Esophagus squamous epithelium (tissue), 5 donors: ENCODE results near the gene NF2. TPM values are rescaled to one million over a fixed set of nuclear protein-coding genes. Genes with fewer than 3 reads are reported as not detected.

Experiments
- DNase-seq: peaks from one replicate; lab custom pipeline; 2025; lab: John Stamatoyannopoulos, UW
- H3K27ac ChIP-seq, 4 donors: fragments of 200-600 bp; sonication (generic); one replicate each; pipeline ENCODE4 v1.5.1; 2016 to 2019; ENCODE audit warnings: mild to moderate bottlenecking in 1 of 4
- H3K27me3 ChIP-seq, 4 donors: fragments of 200-600 bp; sonication (generic); 1 replicate in 3 of 4; 2 replicates in 1 of 4; pipeline versions ENCODE4 v1.5.1 to v1.6.0; 2017 to 2021; ENCODE audit warnings: antibody characterized with exemption in 1 of 4
- H3K36me3 ChIP-seq, 3 donors: fragments of 200-600 bp; sonication (generic); one replicate each; pipeline ENCODE4 v1.5.1; 2016 to 2019
- H3K4me1 ChIP-seq, 3 donors: fragments of 200-600 bp; sonication (generic); one replicate each; pipeline ENCODE4 v1.5.1; 2017 to 2019
- H3K4me3 ChIP-seq, 4 donors: fragments of 200-600 bp; sonication (generic); 1 replicate in 3 of 4; 2 replicates in 1 of 4; pipeline ENCODE4 v1.5.1; 2016 to 2019; ENCODE audit warnings: mild to moderate bottlenecking in 2 of 4, moderate library complexity in 1 of 4
- H3K9me3 ChIP-seq, 3 donors: fragments of 200-600 bp; sonication (generic); one replicate each; pipeline ENCODE4 v1.5.1; 2016 to 2019
- POLR2A ChIP-seq, 4 donors: fragments of 450-650 bp; IDR thresholded peaks; one replicate each; pipeline ENCODE4 v1.6.1; 2017; ENCODE audit warnings: antibody characterized with exemption in 4 of 4, mild to moderate bottlenecking in 4 of 4, moderate library complexity in 3 of 4
- WGBS, 2 donors: methylation state at CpG; one replicate each; pipeline ENCODE4 v1.1.5; 2018; 5-methylcytosine and 5-hydroxymethylcytosine counted together
- intact Hi-C: fragments of 100-400 bp; cut with DNase I; formaldehyde crosslinking; loops from one replicate; pipeline ENCODE4 v1.15.0; 2022
- total RNA-seq, 4 donors: library from RNA; depleted of rRNA; stranded (reverse); fragments of >200 nt; gene quantifications; one replicate each; pipeline ENCODE4 v1.1.0, GENCODE V29; 2016
- TF ChIP-seq, protein P1 (sequence below), 6 experiments: fragments of 450-650 bp in 4 of 6; fragments of 200-600 bp in 2 of 6; sonication (generic) in 2 of 6; IDR thresholded peaks; one replicate each; pipeline ENCODE4 v1.5.1; 2016 to 2019; ENCODE audit warnings: antibody characterized with exemption in 6 of 6, mild to moderate bottlenecking in 4 of 6, moderate library complexity in 4 of 6
- donor health status: DM: yes; HTN: yes; CAD: no.

Gene NF2
- total RNA-seq, 4 donors from 2014 or later: 25.8 to 45.3 (median 34.1) TPM

DNA sequence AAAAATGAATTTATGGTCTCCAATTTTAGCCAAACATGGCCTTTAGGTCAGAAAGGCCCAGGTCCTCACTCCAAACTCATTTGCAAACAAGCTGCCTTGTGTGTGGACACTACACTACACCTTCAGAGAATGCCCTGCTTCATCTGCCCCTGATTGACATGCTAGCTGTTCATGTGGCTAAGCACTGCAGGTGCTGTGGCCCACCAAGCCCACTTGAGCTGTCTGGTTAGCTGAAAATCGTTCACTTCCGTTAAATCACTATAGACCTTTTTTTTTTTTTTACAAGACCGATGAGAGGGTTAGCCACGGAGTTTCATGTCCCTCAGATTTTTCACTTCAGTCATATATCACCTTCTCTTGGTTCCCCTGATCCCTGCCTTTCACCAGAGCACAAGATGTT, 39.3 kb downstream of the NF2 start:
- no peak for DNase-seq
- Histone ChIP-seq H3K27ac (no peak overlapping the region), H3K36me3 (peaks cover 0 to 80% (median 0%) of the 10 kb centered on the region in 3 donors), H3K4me3 (no peak overlapping the region), H3K4me1 (peaks cover 0 to under 1% (median 0%) of the 10 kb centered on the region in 3 donors), H3K9me3 (no peaks in the 10 kb centered on the region), H3K27me3 (no peaks in the 10 kb centered on the region)
- WGBS, 2 donors: 82 to 83% methylated on average over 4 of the region's 4 CpGs
- TF ChIP-seq, protein P1, sequence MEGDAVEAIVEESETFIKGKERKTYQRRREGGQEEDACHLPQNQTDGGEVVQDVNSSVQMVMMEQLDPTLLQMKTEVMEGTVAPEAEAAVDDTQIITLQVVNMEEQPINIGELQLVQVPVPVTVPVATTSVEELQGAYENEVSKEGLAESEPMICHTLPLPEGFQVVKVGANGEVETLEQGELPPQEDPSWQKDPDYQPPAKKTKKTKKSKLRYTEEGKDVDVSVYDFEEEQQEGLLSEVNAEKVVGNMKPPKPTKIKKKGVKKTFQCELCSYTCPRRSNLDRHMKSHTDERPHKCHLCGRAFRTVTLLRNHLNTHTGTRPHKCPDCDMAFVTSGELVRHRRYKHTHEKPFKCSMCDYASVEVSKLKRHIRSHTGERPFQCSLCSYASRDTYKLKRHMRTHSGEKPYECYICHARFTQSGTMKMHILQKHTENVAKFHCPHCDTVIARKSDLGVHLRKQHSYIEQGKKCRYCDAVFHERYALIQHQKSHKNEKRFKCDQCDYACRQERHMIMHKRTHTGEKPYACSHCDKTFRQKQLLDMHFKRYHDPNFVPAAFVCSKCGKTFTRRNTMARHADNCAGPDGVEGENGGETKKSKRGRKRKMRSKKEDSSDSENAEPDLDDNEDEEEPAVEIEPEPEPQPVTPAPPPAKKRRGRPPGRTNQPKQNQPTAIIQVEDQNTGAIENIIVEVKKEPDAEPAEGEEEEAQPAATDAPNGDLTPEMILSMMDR (IDR thresholded peaks at IDR 0.05): no peak
- intact Hi-C loops: no loop called here

DNA sequence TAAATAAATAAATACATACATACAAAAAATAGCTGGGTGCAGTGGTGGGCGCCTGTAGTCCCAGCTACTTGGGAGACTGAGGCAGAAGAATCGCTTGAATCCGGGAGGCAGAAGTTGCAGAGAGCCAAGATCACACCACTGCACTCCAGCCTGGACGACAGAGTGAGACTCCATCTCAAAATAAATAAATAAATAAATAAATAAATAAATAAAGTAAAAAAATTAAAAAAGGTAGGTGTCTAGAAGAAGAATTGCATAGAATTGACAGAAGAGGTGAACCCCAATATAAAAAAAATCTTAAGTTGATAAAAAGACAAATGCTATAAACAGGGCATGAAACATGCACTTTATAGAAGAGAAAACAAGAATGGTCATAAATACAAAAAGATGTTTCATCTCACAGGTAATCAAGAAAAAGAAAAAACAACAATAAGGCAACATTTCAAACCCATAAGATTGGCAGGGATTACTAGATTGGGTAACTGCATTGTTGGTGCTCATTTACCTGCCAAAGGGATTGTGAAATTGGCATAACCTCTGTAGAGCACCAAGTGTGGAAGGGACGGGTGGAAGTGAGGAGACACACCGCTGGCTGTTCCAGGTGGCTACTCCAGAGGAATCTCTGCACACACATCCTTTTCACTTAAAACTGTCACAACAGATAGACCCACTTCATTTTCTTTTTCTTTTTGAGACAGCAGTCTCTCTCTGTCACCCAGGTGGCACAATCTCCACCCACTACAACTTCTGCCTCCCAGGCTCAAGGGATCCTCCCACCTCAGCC, 44.7 kb downstream of the NF2 start:
- intact Hi-C loops: no loop called here
- Histone ChIP-seq H3K4me1 (peaks cover 0 to 15% (median 0%) of the 10 kb centered on the region in 3 donors), H3K9me3 (no peaks in the 10 kb centered on the region), H3K27me3 (no peaks in the 10 kb centered on the region), H3K27ac (no peak overlapping the region), H3K4me3 (no peak overlapping the region), H3K36me3 (peaks cover 0 to 32% (median 0%) of the 10 kb centered on the region in 3 donors)
- TF ChIP-seq, protein P1 (IDR thresholded peaks at IDR 0.05): no peak
- no peak for TF ChIP-seq POLR2A (IDR thresholded peaks at IDR 0.05)
- DNase-seq: no peak
- WGBS, 2 donors: 72 to 78% methylated on average over 6 of the region's 6 CpGs

DNA sequence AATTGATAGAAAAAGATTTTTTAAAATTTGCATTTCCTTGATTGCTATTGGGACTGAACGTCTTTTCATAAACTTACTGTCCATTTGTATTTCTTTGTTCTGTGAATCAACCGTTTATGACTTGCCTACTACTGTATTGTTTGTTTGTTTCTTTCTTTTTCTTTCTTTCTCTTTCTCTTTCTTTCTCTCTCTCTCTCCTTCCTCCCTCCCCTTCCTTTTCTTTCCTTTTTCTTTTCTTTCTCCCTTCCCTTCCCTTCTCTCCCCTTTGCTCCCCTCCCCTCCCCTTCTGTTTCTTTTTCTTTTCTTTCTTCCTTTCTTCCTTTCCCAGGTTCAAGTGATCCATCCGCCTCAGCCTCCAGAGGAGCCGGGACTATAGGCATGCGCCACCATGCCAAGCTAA, 46.9 kb downstream of the NF2 start:
- 75 to 78% methylated on average over 3 to 5 of the region's 5 CpGs for WGBS, 2 donors
- intact Hi-C loops: no loop called here
- no peaks in the 10 kb centered on the region for H3K9me3 ChIP-seq
- no peak for TF ChIP-seq POLR2A (IDR thresholded peaks at IDR 0.05)
- TF ChIP-seq, protein P1 (IDR thresholded peaks at IDR 0.05): no peak
- no peak for DNase-seq
- no peak overlapping the region for H3K27ac ChIP-seq
- H3K4me3 ChIP-seq: no peak overlapping the region
- H3K27me3 ChIP-seq: no peaks in the 10 kb centered on the region
- peaks cover 0 to 15% (median 0%) of the 10 kb centered on the region in 3 donors for H3K4me1 ChIP-seq
- peaks cover 0 to 27% (median 0%) of the 10 kb centered on the region in 3 donors for H3K36me3 ChIP-seq

DNA sequence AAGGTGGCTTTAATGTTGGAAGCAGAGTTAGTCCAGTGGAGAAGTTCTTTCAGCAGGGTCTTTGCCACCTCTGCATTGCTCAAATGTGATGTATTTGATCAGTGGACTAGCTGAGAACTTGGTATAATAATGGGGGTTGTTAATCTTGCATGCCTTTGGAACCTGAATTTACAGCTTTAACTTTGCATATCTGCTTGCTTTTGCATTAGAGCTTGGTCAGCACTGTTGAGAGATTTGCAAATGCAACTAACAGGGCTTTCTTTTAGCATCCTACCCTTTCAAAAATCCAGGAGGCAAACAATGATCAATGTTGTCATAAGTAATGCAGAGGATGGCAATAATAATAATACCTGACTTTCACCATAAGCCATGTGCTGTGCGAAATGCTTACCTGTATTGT, 48.2 kb downstream of the NF2 start:
- TF ChIP-seq POLR2A (IDR thresholded peaks at IDR 0.05): no peak
- TF ChIP-seq, protein P1 (IDR thresholded peaks at IDR 0.05): no peak
- DNase-seq: no peak
- Histone ChIP-seq H3K4me3 (no peak overlapping the region), H3K36me3 (peaks cover 0 to 30% (median 0%) of the 10 kb centered on the region in 3 donors), H3K9me3 (no peaks in the 10 kb centered on the region), H3K27ac (no peak overlapping the region), H3K27me3 (no peaks in the 10 kb centered on the region), H3K4me1 (peaks cover 0 to 15% (median 0%) of the 10 kb centered on the region in 3 donors)
- WGBS, 2 donors: 92 to 100% methylated on average over 1 of the region's 1 CpG
- intact Hi-C loops: no loop called here

DNA sequence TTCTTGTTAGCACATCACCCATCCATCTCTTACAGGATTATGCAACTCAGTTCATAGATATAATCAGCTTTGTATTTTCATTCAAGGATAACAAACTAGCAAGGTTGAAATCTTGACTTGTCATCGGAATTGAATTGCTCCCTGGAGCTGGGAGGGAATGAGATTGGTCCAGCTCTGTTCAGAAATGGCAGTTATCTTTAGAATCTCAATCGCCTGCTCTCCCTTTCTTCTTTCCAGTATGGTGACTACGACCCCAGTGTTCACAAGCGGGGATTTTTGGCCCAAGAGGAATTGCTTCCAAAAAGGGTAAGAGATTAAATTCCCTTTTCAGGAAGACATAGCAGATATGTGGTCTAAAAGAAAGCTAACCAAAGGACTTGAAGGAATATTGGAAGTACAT, 51.0 kb downstream of the NF2 start:
- no peaks in the 10 kb centered on the region for H3K9me3 ChIP-seq
- WGBS, 2 donors: 90 to 97% methylated on average over 4 of the region's 4 CpGs
- H3K27me3 ChIP-seq: no peaks in the 10 kb centered on the region
- DNase-seq: no peak
- no peak overlapping the region for H3K27ac ChIP-seq
- H3K36me3 ChIP-seq: peaks cover 0 to 57% (median 0%) of the 10 kb centered on the region in 3 donors
- TF ChIP-seq, protein P1 (IDR thresholded peaks at IDR 0.05): no peak
- no peak for TF ChIP-seq POLR2A (IDR thresholded peaks at IDR 0.05)
- no peak overlapping the region for H3K4me3 ChIP-seq
- H3K4me1 ChIP-seq: no peaks in the 10 kb centered on the region
- intact Hi-C loops: no loop called here
